GM21515 (cell line): ENCODE data around the gene DHRS7B.
"Not testable (repeated sequence)": the region's sequence is repeated elsewhere in the genome, so short reads cannot be mapped to it uniquely, and the experiment has no call there.

Experiments
- ATAC-seq: cut with Tn5 transposase; IDR thresholded peaks from one replicate; pipeline ENCODE4 v1.9.1; 2021; ENCODE audit not compliant: unreplicated experiment

The DHRS7B gene

GRCh38 chr17:21204935-21205334, 78.2 kb downstream of the DHRS7B start:
- no peak for ATAC-seq

- no peak for ATAC-seq
These were observed 81.6 kb downstream of the DHRS7B start for GRCh38 chr17:21208352-21208751.

GRCh38 chr17:21209511-21210175, 82.9 kb downstream of the DHRS7B start:
- ATAC-seq: no peak

DNA sequence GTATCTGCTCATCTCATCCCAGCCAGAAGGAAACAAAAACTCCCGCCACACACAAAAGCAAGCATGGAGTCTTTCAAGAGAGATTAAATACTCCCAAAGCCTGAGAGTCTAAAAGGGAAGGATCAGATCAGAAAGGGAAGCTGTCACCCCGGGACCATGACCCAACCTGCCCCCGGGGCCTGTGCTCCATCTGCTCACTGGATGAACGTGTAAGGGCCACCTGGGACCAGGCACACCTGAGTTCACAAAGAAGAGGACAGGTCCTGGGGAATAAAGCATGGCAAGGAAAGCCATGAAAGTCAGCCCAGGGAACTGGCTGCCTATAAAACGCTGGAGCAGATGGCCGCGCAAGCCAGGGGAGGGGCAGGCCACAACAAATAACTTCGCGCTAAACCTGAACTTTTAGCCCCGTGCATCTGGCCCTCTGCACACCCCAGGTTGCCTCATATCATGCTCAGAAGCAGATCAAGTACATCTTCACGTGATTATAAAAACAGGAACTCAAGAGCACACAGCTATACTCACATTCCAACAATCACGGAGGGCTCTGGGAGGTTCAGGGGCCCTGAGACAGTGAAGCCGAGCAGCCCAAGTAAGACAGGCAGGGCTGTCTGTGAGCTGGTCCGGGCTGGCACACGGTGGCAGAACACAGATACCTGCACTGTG, 83.8 kb downstream of the DHRS7B start:
- ATAC-seq: no peak

- ATAC-seq: no peak
These were observed 85.2 kb downstream of the DHRS7B start for GRCh38 chr17:21211825-21212479.

- ATAC-seq: no peak
These were observed 86.3 kb downstream of the DHRS7B start for GRCh38 chr17:21212826-21213637.

- ATAC-seq: peak; percentile 19
These were observed 86.9 kb downstream of the DHRS7B start for GRCh38 chr17:21213638-21214014.

GRCh38 chr17:21214015-21214776, 87.4 kb downstream of the DHRS7B start, which contains the start of gene TMEM11:
TMEM11 (minus strand) TSS chr17:21214161; CDS start chr17:21214152, 9 bp downstream.
- peak; percentile 83 for ATAC-seq

DNA sequence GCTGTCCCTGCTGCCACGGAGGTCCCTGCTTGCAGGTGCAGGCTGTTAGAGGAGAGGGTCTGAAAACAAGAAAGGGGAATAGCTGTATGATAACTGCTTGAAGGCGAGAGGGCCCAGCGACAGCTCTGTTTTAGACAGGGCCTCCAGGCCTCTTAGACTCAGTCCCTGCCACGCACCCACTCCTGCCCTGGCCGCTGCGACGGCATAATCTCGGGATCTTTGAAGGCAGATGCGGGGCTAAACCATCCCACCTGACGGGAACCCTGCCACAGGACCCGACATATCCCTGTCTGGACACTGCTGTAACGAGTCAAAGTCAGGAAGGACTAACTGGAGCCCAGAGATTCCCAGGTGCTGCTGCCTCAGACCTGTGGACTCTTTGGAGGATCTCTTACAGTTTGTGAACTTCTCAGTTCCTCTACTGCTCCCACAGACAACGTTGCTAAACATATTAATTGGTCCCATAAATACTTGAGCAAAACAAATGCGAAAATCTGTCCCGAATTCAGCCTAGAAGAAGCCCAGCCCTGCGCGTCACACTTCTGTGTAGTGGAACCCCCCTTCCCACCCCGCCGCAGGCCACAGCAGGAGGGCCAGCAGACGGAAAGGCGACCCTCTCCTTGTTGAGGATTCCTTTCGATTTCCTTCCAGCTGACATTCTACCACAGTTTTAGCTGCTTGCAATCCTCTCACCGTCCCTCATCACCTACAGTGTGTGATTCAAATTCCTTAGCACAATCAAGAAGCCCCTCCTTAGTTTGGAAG, 88.2 kb downstream of the DHRS7B start:
- peak; percentile 8 for ATAC-seq

DNA sequence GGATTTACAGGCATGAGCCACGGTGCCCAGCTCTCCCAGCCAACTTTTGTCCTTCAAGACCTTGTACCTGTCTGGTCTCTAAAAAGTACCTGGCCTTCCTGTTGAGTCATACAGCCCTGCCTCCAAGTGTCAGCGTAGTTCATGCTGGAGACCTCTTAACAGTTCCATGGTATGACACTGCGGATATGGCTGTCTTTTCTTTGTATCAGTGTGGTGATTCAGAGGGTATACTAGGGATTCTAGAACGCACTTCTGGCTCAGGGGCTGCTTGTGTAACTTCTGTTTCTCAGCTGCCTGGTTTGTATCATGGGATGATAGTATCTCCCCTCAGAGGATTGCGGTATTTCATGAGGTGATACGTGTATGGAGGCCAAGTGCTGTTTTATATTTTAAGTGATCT, 89.2 kb downstream of the DHRS7B start:
- no peak for ATAC-seq

DNA sequence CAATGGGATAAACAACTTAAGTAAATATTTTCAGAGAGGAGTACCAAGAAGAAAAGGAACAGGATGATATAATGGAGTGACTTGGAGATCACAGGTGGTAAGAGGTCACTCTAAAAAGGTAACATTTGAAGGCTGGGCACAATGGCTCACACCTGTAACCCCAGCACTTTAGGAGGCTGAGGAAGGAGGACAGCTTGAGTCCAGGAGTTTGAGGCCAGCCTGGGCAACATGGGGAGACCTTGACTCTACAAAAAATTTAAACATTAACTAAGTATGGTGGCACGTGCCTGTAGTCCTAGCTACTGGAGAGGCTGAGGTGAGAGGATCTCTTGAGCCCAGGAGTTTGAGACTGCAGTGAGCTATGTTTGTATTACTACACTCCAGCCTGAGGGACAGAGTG, 90.6 kb downstream of the DHRS7B start:
- no peak for ATAC-seq

- ATAC-seq: no peak
These were observed 91.3 kb downstream of the DHRS7B start for GRCh38 chr17:21218101-21218500.

GRCh38 chr17:21218831-21219380, 92.1 kb downstream of the DHRS7B start:
- no peak for ATAC-seq

GRCh38 chr17:21223086-21223485, 96.3 kb downstream of the DHRS7B start:
- ATAC-seq: no peak

DNA sequence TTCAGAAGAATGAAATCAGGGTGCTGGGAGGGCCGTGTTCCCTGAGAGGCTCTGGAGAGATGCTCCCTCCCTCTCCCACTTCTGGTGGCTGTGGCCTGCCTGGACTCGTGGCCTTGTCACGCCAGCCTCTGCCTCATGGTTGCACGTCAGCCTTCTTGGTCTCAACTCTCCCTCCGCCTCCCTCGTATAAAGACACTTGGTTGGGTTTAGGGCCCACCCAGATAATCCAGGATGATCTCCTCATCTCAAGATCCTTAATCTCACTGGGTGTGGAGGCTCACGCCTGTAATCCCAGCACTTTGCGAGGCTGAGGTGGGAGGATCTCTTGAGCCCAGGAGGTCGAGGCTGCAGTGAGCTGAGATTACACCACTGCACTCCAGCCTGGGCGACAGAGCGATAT, 100.5 kb downstream of the DHRS7B start:
- ATAC-seq: not testable (repeated sequence)

GRCh38 chr17:21228111-21228510, 101.3 kb downstream of the DHRS7B start:
- no peak for ATAC-seq

DNA sequence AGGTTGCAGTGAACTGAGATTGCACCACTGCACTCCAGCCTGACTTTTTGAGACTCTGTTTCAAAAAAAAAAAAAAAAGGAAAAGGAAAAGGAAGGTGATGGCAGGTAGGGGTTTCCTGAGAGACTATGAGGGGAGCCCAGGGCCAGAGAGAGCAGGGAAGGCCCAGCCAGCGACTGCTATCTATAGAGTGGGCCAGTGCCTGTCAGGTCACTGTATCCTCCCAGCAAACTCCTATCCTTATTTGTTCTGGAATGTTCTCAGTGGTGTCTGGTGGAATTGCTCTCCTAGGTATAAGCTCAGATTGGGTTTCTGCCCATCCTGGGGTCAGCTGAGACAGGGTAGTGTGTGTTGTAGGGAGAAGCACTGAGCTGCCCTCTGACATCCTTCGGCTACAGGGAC, 102.1 kb downstream of the DHRS7B start:
- no peak for ATAC-seq

DNA sequence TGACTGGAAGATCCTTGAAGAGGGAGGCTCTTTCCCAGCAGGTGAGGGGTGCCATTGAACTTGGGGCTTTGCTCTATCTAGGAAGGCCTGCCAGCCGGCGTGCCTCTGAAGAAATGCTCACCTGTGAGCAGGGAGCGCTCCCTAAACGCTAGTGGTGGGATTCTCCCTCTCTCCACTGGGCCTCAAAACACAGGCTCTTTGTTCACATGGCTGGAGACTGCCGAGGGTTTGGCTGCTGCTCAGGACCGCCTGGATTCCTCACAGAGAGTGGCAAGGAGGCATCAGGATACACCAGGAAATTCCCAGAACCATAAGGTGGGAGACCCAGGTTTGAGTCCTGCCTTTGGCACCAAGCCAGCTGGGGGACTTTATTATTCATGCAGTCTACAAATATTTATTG, 104.8 kb downstream of the DHRS7B start:
- ATAC-seq: no peak

DNA sequence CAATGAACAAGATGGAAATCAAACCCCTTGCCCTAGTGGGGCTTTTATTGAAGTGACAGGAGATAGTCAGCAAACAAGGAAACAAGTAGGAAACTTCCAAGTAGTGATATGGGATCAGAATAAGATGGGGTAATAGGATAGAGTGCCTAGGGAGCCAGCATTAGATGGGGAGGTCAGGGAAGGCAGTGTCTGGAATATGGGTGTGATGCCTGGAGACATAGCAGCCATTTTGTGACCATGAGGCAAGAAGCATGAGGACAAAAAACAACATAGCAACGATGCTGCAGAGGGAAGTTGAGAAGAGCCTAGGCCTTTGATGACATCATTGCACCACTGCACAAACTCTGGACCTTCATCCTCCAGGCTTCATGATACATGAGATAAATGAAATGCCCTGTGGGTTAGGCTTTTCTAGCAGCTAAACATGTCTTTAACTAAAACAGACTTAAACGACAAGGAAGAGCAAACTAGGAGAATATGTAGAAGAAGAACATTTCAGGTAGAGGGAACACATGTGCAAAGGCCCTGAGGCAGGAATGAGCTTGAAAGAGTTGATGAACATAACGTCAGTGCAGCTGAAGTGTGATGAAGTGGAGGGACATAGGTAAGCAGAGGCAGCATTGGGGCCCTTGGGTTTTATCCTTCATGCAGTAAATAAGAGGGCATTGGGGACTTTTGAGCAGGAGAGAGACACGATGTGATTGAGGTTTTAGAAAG, 105.4 kb downstream of the DHRS7B start:
- ATAC-seq: no peak
